HepG2 (cell line): ENCODE measurements around the gene BCAS3. TPM values are rescaled to one million over a fixed set of nuclear protein-coding genes. Genes with fewer than 3 reads are reported as not detected.

Experiments
- ATAC-seq: fragments of 200-7000 bp; cut with Tn5 transposase; 3 replicates; pipeline ENCODE4 v1.9.1; 2020; ENCODE audit warnings: mild to moderate bottlenecking, moderate library complexity
- BruUV-seq: library from RNA; stranded (reverse); fragments of 400-500 nt; replicated peaks from 2 replicates; lab custom pipeline; 2021; lab: Mats Ljungman, UMichigan
- CTCF ChIA-PET: fragments of 300-600 bp; formaldehyde crosslinking; extraction: SDS; loops from one replicate; lab custom pipeline; 2021; ENCODE audit warnings: low total read pairs, inconsistent platforms, low intra/inter-chr PET ratio; lab: Yijun Ruan, JAX
- POLR2A ChIA-PET: fragments of 350-600 bp; sonication (Branson Sonifier 250); formaldehyde crosslinking; loops from one replicate; lab custom pipeline; 2020; ENCODE audit warnings: antibody characterized with exemption, inconsistent platforms; lab: Yijun Ruan, JAX
- DNase-seq: peaks from one replicate; pipeline ENCODE4 v3.0.0-alpha.2; 2015; ENCODE audit warnings: low spot score
- FAIRE-seq: peaks from 3 replicates; lab custom pipeline; 2011; peaks lifted over from hg19 to GRCh38; lab: Jason Lieb, UNC
- H2AFZ ChIP-seq: one replicate; pipeline ENCODE4 v1.6.1; 2011; ENCODE audit warnings: low read length, inconsistent platforms
- H3K27ac ChIP-seq: fragments of 300-600 bp; 3 replicates; pipeline ENCODE4 v1.8.0; 2011; ENCODE audit warnings: mixed run types, mild to moderate bottlenecking, mixed read lengths, low read length, inconsistent platforms; ENCODE audit not compliant: insufficient read depth; ENCODE audit errors: extremely low read length
- H3K27me3 ChIP-seq, 2 experiments: fragments of 200-600 bp in 1 of 2; 2 replicates in 1 of 2; 3 replicates in 1 of 2; pipeline versions ENCODE4 v1.6.0 to v1.8.0; 2011; ENCODE audit warnings: low read length in 2 of 2, mild to moderate bottlenecking in 2 of 2, moderate library complexity in 2 of 2, inconsistent platforms in 1 of 2; ENCODE audit not compliant: insufficient read depth in 2 of 2, control insufficient read depth in 1 of 2
- H3K36me3 ChIP-seq, 2 experiments: fragments of 200-600 bp in 1 of 2; replicated peaks in 1 of 2; 2 replicates in 1 of 2; 3 replicates in 1 of 2; pipeline versions ENCODE4 v1.5.1 to v1.8.0; 2011; ENCODE audit warnings: low read length in 2 of 2, inconsistent platforms in 1 of 2; ENCODE audit not compliant: insufficient read depth in 2 of 2, control insufficient read depth in 1 of 2
- H3K4me1 ChIP-seq: 2 replicates; pipeline ENCODE4 v1.5.1; 2012; ENCODE audit warnings: low read length, inconsistent platforms; ENCODE audit not compliant: insufficient read depth
- H3K4me2 ChIP-seq: 2 replicates; pipeline ENCODE4 v1.6.0; 2011; ENCODE audit warnings: low read depth, low read length, inconsistent platforms
- H3K4me3 ChIP-seq, 3 experiments: fragments of 200-600 bp in 1 of 3; sonication (generic), shearing (Covaris generic) in 1 of 3; replicated peaks in 1 of 3; 2 replicates each; pipeline ENCODE4 v1.5.1; 2011 to 2016; ENCODE audit warnings: low read length in 3 of 3, inconsistent platforms in 2 of 3, low read depth in 2 of 3, mild to moderate bottlenecking in 2 of 3, control low read depth in 1 of 3, mixed read lengths in 1 of 3; ENCODE audit not compliant: insufficient read depth in 1 of 3
- H3K79me2 ChIP-seq: one replicate; pipeline ENCODE4 v1.6.1; 2011; ENCODE audit warnings: low read length, inconsistent platforms; ENCODE audit not compliant: insufficient read depth
- H3K9ac ChIP-seq: 2 replicates; pipeline ENCODE4 v1.6.0; 2011; ENCODE audit warnings: mild to moderate bottlenecking, low read depth, low read length, inconsistent platforms; ENCODE audit not compliant: insufficient read depth
- H3K9me3 ChIP-seq: 2 replicates; pipeline ENCODE4 v1.5.1; 2012; ENCODE audit warnings: mild to moderate bottlenecking, low read length
- H4K20me1 ChIP-seq: 2 replicates; pipeline ENCODE4 v1.6.0; 2011; ENCODE audit warnings: inconsistent platforms, mild to moderate bottlenecking, low read length, moderate library complexity; ENCODE audit not compliant: insufficient read depth
- CBX1 ChIP-seq: IDR thresholded peaks from one replicate; pipeline ENCODE4 v1.6.1; 2016; ENCODE audit warnings: antibody characterized with exemption, low read depth
- GTF3A ChIP-seq: sonication (generic); formaldehyde crosslinking; conservative IDR thresholded peaks from 2 replicates; pipeline ENCODE4 v1.4.0; 2020; ENCODE audit warnings: mild to moderate bottlenecking, missing genetic modification reagents
- HNF1A ChIP-seq, 2 experiments: sonication (generic) in 1 of 2; formaldehyde crosslinking in 1 of 2; IDR thresholded peaks; 2 replicates each; pipeline versions ENCODE4 v1.4.0 to v1.6.1; 2016 to 2020; ENCODE audit warnings: borderline replicate concordance in 1 of 2, low read depth in 1 of 2, mild to moderate bottlenecking in 1 of 2, missing genetic modification reagents in 1 of 2
- IKZF5 ChIP-seq: IDR thresholded peaks from 2 replicates; pipeline ENCODE4 v1.6.1; 2018; ENCODE audit warnings: missing genetic modification reagents, mild to moderate bottlenecking, missing compliant biosample characterization
- MED1 ChIP-seq: sonication (generic); formaldehyde crosslinking; IDR thresholded peaks from 2 replicates; pipeline ENCODE4 v1.4.0; 2020; ENCODE audit warnings: missing genetic modification reagents
- NR3C1 ChIP-seq: sonication (generic); formaldehyde crosslinking; IDR thresholded peaks from 2 replicates; pipeline ENCODE4 v1.4.0; 2020; ENCODE audit warnings: missing genetic modification reagents
- SRSF4 ChIP-seq: fragments of 200-400 bp; formaldehyde crosslinking; IDR thresholded peaks from one replicate; pipeline ENCODE4 v1.6.1; 2018; ENCODE audit warnings: mild to moderate bottlenecking, low read depth, low read length, moderate library complexity; ENCODE audit not compliant: poor library complexity, severe bottlenecking
- SRY ChIP-seq: sonication (generic); formaldehyde crosslinking; IDR thresholded peaks from 2 replicates; pipeline ENCODE4 v1.8.0; 2022; ENCODE audit warnings: mild to moderate bottlenecking, missing genetic modification reagents
- ZBTB37 ChIP-seq: sonication (generic); formaldehyde crosslinking; IDR thresholded peaks from 2 replicates; pipeline ENCODE4 v1.4.0; 2020; ENCODE audit warnings: mild to moderate bottlenecking, missing genetic modification reagents
- ZFP37 ChIP-seq: sonication (generic); formaldehyde crosslinking; IDR thresholded peaks from 2 replicates; pipeline ENCODE4 v1.4.0; 2020; ENCODE audit warnings: missing genetic modification reagents, borderline replicate concordance
- ZNF274 ChIP-seq: sonication (generic); formaldehyde crosslinking; IDR thresholded peaks from 2 replicates; pipeline ENCODE4 v1.5.1; 2020; ENCODE audit warnings: mild to moderate bottlenecking, missing genetic modification reagents
- ZNF749 ChIP-seq: sonication (generic); formaldehyde crosslinking; IDR thresholded peaks from 2 replicates; pipeline ENCODE4 v1.8.0; 2022; ENCODE audit warnings: mild to moderate bottlenecking, missing genetic modification reagents, moderate library complexity, borderline replicate concordance
- ZNF883 ChIP-seq: sonication (generic); formaldehyde crosslinking; IDR thresholded peaks from 2 replicates; pipeline ENCODE4 v1.5.1; 2020; ENCODE audit warnings: mild to moderate bottlenecking, missing genetic modification reagents; ENCODE audit errors: not compliant biosample characterization
- WGBS: methylation state at CpG from one replicate; pipeline ENCODE4 v1.1.6; 2017; ENCODE audit warnings: low lambda C conversion rate; 5-methylcytosine and 5-hydroxymethylcytosine counted together
- in situ Hi-C: cut with HindIII; loops from 2 replicates; pipeline ENCODE4 v1.10.0; 2017; ENCODE audit warnings: low pct_unique_long_range_greater_than_20kb; ENCODE audit not compliant: extremely low pct_ligation_motif_present
- intact Hi-C: fragments of 100-400 bp; cut with micrococcal nuclease; formaldehyde crosslinking; loops from one replicate; pipeline ENCODE4 v1.10.0; 2022; ENCODE audit not compliant: unreplicated experiment
- polyA plus RNA-seq, 8 experiments: library from polyadenylated mRNA; depleted of rRNA in 3 of 8; stranded (reverse) in 7 of 8; unstranded in 1 of 8; fragments of >200 nt; fragmentation: Illumina TruSeq in 4 of 8; extraction: Trizol in 4 of 8; gene quantifications; 2 replicates each; pipeline versions ENCODE4 v1.2.1 to v1.2.3, GENCODE V29; 2011 to 2016; ENCODE audit warnings: low read depth in 4 of 8, missing spikeins in 1 of 8, mixed read lengths in 1 of 8; ENCODE audit not compliant: insufficient read depth in 1 of 8
- total RNA-seq, 5 experiments: library from RNA; depleted of rRNA; stranded (reverse); fragments of >200 nt; fragmentation: Illumina TruSeq; extraction: Trizol; gene quantifications; 2 replicates each; pipeline ENCODE4 v1.2.3, GENCODE V29; 2016; ENCODE audit warnings: low read depth in 1 of 5

BCAS3 gene
- total and polyA plus RNA-seq, 2 of the 13 experiments (the other 11 are each of a cell fraction or from before 2014, with no cell fraction given) = 10.7 to 11.2 TPM

GRCh38 chr17:61416540-61417363, 739.1 kb downstream of the BCAS3 start:
- peak; percentile 99 for FAIRE-seq
- Histone ChIP-seq H3K9ac (peak overlapping the region; percentile 21; the same call in 1 of the 2 replicates), H3K36me3 (no peaks in the 10 kb centered on the region), H3K27ac (no peak overlapping the region), H2AFZ (no peak overlapping the region), H4K20me1 (no peaks in the 10 kb centered on the region), H3K27me3 (no peaks in the 10 kb centered on the region), H3K79me2 (no peaks in the 10 kb centered on the region), H3K9me3 (no peaks in the 10 kb centered on the region), H3K4me1 (peaks cover 60% of the 10 kb centered on the region), H3K4me3 (peak overlapping the region in 1 of 3 experiments; percentile 59; a peak in 1 of 6 replicates), H3K4me2 (peak overlapping the region; percentile 79)
- peak; percentile 91 for DNase-seq
- CTCF ChIA-PET = interaction anchor here (1.2 to 3.2 kb wide), 5 partner anchors 76 to 167 kb away, joined by 7 to 41 read pairs (median 10); no protein-coding TSS in a partner anchor
- peak; percentile 64 for ATAC-seq
- WGBS = 85% methylated on average over 14 of the region's 43 CpGs
- no TSS peak for BruUV-seq
- intact Hi-C loops = loop anchor here (1.0 kb wide), 1 partner anchor 135 kb away; no protein-coding TSS in a partner anchor
- in situ Hi-C loops = loop anchor here (5.0 to 10.0 kb wide), 2 partner anchors 76 to 418 kb away; no protein-coding TSS in a partner anchor
- POLR2A ChIA-PET = no interaction called here
- TF ChIP-seq SRSF4 = no peak
- no peak for TF ChIP-seq ZFP37
- no peak for TF ChIP-seq ZNF883
- TF ChIP-seq ZNF274 (CRISPR knock-in tag) = no peak
- no peak for TF ChIP-seq GTF3A (CRISPR knock-in tag)
- no peak for TF ChIP-seq SRY
- no peak for TF ChIP-seq HNF1A (IDR thresholded peaks at IDR 0.05; ENCODE audit: low read depth)
- TF ChIP-seq HNF1A (CRISPR knock-in tag; IDR thresholded peaks at IDR 0.05; ENCODE audit: borderline replicate concordance) = peak; percentile 48
- TF ChIP-seq NR3C1 (CRISPR knock-in tag) = no peak
- no peak for TF ChIP-seq IKZF5 (CRISPR knock-in tag)
- TF ChIP-seq CBX1 = peak; percentile 71
- no peak for TF ChIP-seq ZNF749 (CRISPR knock-in tag)
- TF ChIP-seq MED1 (CRISPR knock-in tag) = peak; percentile 42; the same call in 1 of the 2 replicates
- no peak for TF ChIP-seq ZBTB37 (CRISPR knock-in tag)
